ENCODE results near the gene COPRS.
"Not testable (repeated sequence)": the region's sequence is repeated elsewhere in the genome, so short reads cannot be mapped to it uniquely, and the experiment has no call there.

The COPRS gene

GRCh38 chr17:31811101-31811500, 47.9 kb downstream of the COPRS start:
- H3K9me3 ChIP-seq (ENCODE audit: low read length): no peaks in the 10 kb centered on the region
- H3K36me3 ChIP-seq (ENCODE audit: insufficient read depth, low read length): no peaks in the 10 kb centered on the region
- no peaks in the 10 kb centered on the region for H3K4me1 ChIP-seq (ENCODE audit: insufficient read depth, low read length)
- no peaks in the 10 kb centered on the region for H3K27me3 ChIP-seq (ENCODE audit: insufficient read depth, low read length)
- H2AFZ ChIP-seq (ENCODE audit: low read depth, low read length): no peak overlapping the region
- H3K4me3 ChIP-seq (ENCODE audit: low read length): no peak overlapping the region

DNA sequence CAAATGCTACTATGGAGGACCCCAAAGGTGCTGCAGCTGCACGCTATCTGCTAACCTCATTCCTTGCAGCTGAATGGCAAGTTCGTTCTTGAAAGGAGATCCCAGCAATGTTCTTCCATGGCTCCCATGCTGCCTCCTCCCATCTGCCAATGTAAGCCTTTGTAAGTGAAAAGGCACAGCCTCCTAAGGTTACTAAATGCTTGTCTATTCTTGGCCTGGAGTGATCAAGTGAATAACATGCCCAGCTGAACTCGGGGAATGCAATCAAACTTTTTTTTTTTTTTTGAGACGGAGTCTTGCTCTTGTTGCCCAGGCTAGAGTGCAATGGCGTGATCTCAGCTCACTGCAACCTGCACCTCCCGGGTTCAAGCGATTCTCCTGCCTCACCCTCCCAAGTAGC, 49.2 kb downstream of the COPRS start:
- not testable (repeated sequence) for H2AFZ ChIP-seq (ENCODE audit: low read depth, low read length); H3K27me3 ChIP-seq (ENCODE audit: insufficient read depth, low read length); H3K4me3 ChIP-seq (ENCODE audit: low read length); H3K9me3 ChIP-seq (ENCODE audit: low read length); H3K4me1 ChIP-seq (ENCODE audit: insufficient read depth, low read length); H3K36me3 ChIP-seq (ENCODE audit: insufficient read depth, low read length)

- H3K4me1 ChIP-seq (ENCODE audit: insufficient read depth, low read length): no peaks in the 10 kb centered on the region
- H2AFZ ChIP-seq (ENCODE audit: low read depth, low read length): no peak overlapping the region
- H3K36me3 ChIP-seq (ENCODE audit: insufficient read depth, low read length): no peaks in the 10 kb centered on the region
- no peaks in the 10 kb centered on the region for H3K27me3 ChIP-seq (ENCODE audit: insufficient read depth, low read length)
- no peaks in the 10 kb centered on the region for H3K9me3 ChIP-seq (ENCODE audit: low read length)
- no peak overlapping the region for H3K4me3 ChIP-seq (ENCODE audit: low read length)
Measured at GRCh38 chr17:31808521-31809050, 50.5 kb downstream of the COPRS start.

- no peak overlapping the region for H2AFZ ChIP-seq (ENCODE audit: low read depth, low read length)
- H3K4me1 ChIP-seq (ENCODE audit: insufficient read depth, low read length): no peaks in the 10 kb centered on the region
- H3K27me3 ChIP-seq (ENCODE audit: insufficient read depth, low read length): no peaks in the 10 kb centered on the region
- H3K36me3 ChIP-seq (ENCODE audit: insufficient read depth, low read length): no peaks in the 10 kb centered on the region
- no peaks in the 10 kb centered on the region for H3K9me3 ChIP-seq (ENCODE audit: low read length)
- no peak overlapping the region for H3K4me3 ChIP-seq (ENCODE audit: low read length)
Measured at GRCh38 chr17:31807846-31808245, 51.2 kb downstream of the COPRS start.

DNA sequence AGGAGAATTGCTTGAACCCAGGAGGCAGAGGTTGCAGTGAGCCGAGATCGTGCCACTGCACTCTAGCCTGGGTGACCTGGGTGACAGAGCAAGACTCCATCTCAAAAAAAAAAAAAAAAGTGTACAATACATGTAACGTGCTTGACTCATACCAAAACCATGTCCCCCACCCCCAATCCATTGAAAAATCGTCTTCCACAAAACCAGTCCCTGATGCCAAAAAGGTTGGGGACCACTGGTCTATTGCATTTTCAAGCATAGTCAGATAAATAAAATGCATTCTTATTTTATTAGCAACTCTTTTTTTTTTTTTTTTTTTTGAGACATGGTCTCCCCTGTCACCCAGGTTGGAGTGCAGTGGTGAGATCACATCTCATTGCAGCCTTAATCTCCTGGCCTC, 52.1 kb downstream of the COPRS start:
- Histone ChIP-seq H3K27me3 (ENCODE audit: insufficient read depth, low read length) (no peaks in the 10 kb centered on the region), H2AFZ (ENCODE audit: low read depth, low read length) (no peak overlapping the region), H3K4me1 (ENCODE audit: insufficient read depth, low read length) (no peaks in the 10 kb centered on the region), H3K36me3 (ENCODE audit: insufficient read depth, low read length) (no peaks in the 10 kb centered on the region), H3K9me3 (ENCODE audit: low read length) (no peaks in the 10 kb centered on the region), H3K4me3 (ENCODE audit: low read length) (no peak overlapping the region)

DNA sequence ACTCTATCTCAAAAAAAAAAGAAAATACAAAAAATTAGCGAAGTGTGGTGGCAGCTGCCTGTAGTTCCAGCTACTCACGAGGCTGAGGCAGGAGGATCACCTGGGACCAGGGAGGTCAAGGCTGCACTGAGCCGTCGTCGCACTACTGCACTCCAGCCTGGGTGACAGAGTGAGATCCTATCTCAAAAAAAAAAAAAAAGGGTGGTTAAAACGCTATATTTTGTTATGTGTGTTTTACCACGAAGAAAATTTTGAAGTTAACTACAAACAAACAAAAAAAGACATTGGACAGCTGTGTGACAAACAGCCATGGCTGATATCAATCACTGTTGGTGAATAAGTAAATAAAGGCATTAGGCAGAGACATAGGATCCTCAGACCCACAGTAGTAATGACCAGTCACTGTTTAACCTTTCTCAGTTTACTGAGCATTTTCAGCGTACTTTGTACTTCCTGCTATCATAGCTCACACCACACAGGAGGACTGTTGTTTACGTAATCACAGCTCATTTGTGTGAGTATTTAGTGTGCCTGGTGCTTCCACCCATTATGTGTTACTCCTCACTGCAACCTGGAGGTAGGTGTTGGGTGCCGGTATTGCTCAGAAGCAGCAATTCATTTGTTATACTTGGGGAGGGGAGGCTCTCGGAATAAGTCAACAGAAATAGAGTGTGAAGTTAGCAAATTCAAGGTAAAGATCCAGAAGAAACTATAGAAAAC, 55.4 kb downstream of the COPRS start:
- no peaks in the 10 kb centered on the region for H3K9me3 ChIP-seq (ENCODE audit: low read length)
- H3K4me3 ChIP-seq (ENCODE audit: low read length): no peak overlapping the region
- no peaks in the 10 kb centered on the region for H3K4me1 ChIP-seq (ENCODE audit: insufficient read depth, low read length)
- H3K27me3 ChIP-seq (ENCODE audit: insufficient read depth, low read length): no peaks in the 10 kb centered on the region
- no peak overlapping the region for H2AFZ ChIP-seq (ENCODE audit: low read depth, low read length)
- H3K36me3 ChIP-seq (ENCODE audit: insufficient read depth, low read length): no peaks in the 10 kb centered on the region

DNA sequence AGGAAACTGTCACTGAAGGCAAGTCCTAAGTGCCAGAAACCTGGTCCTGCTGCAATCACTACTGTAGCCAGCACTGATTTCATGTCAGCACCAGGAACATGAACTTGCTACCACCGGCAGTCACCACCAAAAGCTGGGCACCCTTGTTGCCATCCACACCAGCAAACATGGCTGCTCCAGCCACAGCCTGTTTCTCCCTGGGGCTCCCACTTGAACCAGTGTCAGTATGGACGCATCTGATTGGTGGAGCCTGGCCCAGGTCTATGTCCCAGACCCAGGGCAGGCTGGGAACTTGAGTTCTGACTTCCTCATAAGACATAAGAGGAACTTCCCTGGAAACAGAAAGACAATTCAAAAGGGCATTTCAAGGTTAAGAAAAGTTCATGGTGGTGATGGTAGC, 56.5 kb downstream of the COPRS start:
- Histone ChIP-seq H3K27me3 (ENCODE audit: insufficient read depth, low read length) (no peaks in the 10 kb centered on the region), H3K4me3 (ENCODE audit: low read length) (no peak overlapping the region), H3K4me1 (ENCODE audit: insufficient read depth, low read length) (no peaks in the 10 kb centered on the region), H2AFZ (ENCODE audit: low read depth, low read length) (no peak overlapping the region), H3K36me3 (ENCODE audit: insufficient read depth, low read length) (no peaks in the 10 kb centered on the region), H3K9me3 (ENCODE audit: low read length) (no peaks in the 10 kb centered on the region)

Data from neuron (in vitro differentiated cells).